PC-3 (cell line): Measurements from ENCODE around the gene SMC1B. TPM values are rescaled to one million over a fixed set of nuclear protein-coding genes. Genes with fewer than 3 reads are reported as not detected.
A peak's percentile ranks its signal among the peaks of the same experiment; 100 is the strongest.

Source experiments
- ATAC-seq: fragments of 200-7000 bp; cut with Tn5 transposase; 2 replicates; pipeline ENCODE4 v1.9.1; 2020; ENCODE audit warnings: mild to moderate bottlenecking, moderate library complexity
- BruUV-seq: library from RNA; stranded (reverse); fragments of 400-500 nt; replicated peaks from 2 replicates; lab custom pipeline; 2021; lab: Mats Ljungman, UMichigan
- CTCF ChIA-PET: fragments of 300-600 bp; sonication (Branson Sonifier 250); formaldehyde crosslinking; loops from one replicate; lab custom pipeline; 2022; ENCODE audit warnings: antibody characterized with exemption; lab: Charles Lee
- POLR2A ChIA-PET: fragments of 300-600 bp; sonication (Branson Sonifier 250); formaldehyde crosslinking; loops from one replicate; lab custom pipeline; 2022; ENCODE audit warnings: antibody characterized with exemption; ENCODE audit not compliant: unreplicated experiment; lab: Charles Lee
- DNase-seq: peaks from one replicate; pipeline ENCODE4 v3.0.0-alpha.2; 2015
- H2AFZ ChIP-seq: fragments of 300-600 bp; sonication (generic); 2 replicates; pipeline ENCODE4 v1.6.0; 2016; ENCODE audit warnings: antibody characterized with exemption, low read length
- H3F3A ChIP-seq: fragments of 300-600 bp; sonication (generic); one replicate; pipeline ENCODE4 v1.6.0; 2017; ENCODE audit warnings: antibody characterized with exemption, low read length, control low read depth, mild to moderate bottlenecking; ENCODE audit not compliant: unreplicated experiment
- H3K27ac ChIP-seq: fragments of 300-600 bp; sonication (generic); 2 replicates; pipeline ENCODE4 v1.5.1; 2016; ENCODE audit warnings: mild to moderate bottlenecking, low read length
- H3K27me3 ChIP-seq: fragments of 300-600 bp; sonication (generic); 2 replicates; pipeline ENCODE4 v1.6.1; 2016; ENCODE audit warnings: low read length, mixed read lengths
- H3K36me3 ChIP-seq: fragments of 300-600 bp; sonication (generic); 2 replicates; pipeline ENCODE4 v1.6.1; 2016; ENCODE audit warnings: low read depth, mixed run types, low read length, mixed read lengths
- H3K4me1 ChIP-seq: fragments of 300-600 bp; sonication (generic); 2 replicates; pipeline ENCODE4 v1.5.1; 2016; ENCODE audit warnings: low read length; ENCODE audit not compliant: insufficient read depth
- H3K4me2 ChIP-seq: fragments of 300-600 bp; sonication (generic); 2 replicates; pipeline ENCODE4 v1.6.0; 2016; ENCODE audit warnings: low read length
- H3K4me3 ChIP-seq: fragments of 300-600 bp; sonication (generic); 2 replicates; pipeline ENCODE4 v1.5.1; 2016; ENCODE audit warnings: mild to moderate bottlenecking, low read length, mixed read lengths
- H3K79me2 ChIP-seq: fragments of 300-600 bp; sonication (generic); 2 replicates; pipeline ENCODE4 v1.6.1; 2017; ENCODE audit warnings: low read length, mixed read lengths
- H3K9ac ChIP-seq: fragments of 300-600 bp; sonication (generic); 2 replicates; pipeline ENCODE4 v1.6.0; 2016; ENCODE audit warnings: mild to moderate bottlenecking, low read length
- H3K9me2 ChIP-seq: fragments of 300-600 bp; sonication (generic); replicated peaks from 2 replicates; pipeline ENCODE4 v1.6.1; 2016; ENCODE audit warnings: mixed run types, low read length, mixed read lengths
- H3K9me3 ChIP-seq: fragments of 300-600 bp; sonication (generic); 2 replicates; pipeline ENCODE4 v1.6.1; 2016; ENCODE audit warnings: low read length, mixed read lengths
- H4K20me1 ChIP-seq: fragments of 300-600 bp; sonication (generic); 2 replicates; pipeline ENCODE4 v1.6.1; 2016; ENCODE audit warnings: low read length, mixed read lengths
- CTCF ChIP-seq: fragments of 300-600 bp; sonication (generic); conservative IDR thresholded peaks from 2 replicates; pipeline ENCODE4 v1.5.1; 2017; ENCODE audit warnings: antibody characterized with exemption, low read depth, mild to moderate bottlenecking, low read length
- EZH2 ChIP-seq: fragments of 300-600 bp; sonication (generic); IDR thresholded peaks from one replicate; pipeline ENCODE4 v1.6.1; 2017; ENCODE audit warnings: antibody characterized with exemption, mild to moderate bottlenecking, low read length; ENCODE audit not compliant: unreplicated experiment
- EZH2phosphoT487 ChIP-seq: fragments of 300-600 bp; sonication (generic); IDR thresholded peaks from 2 replicates; pipeline ENCODE4 v1.6.1; 2018; ENCODE audit warnings: mild to moderate bottlenecking, antibody characterized with exemption, low read length, borderline replicate concordance
- intact Hi-C: fragments of 100-400 bp; cut with micrococcal nuclease; formaldehyde crosslinking; loops from 2 replicates; pipeline ENCODE4 v1.9.0; 2023
- total RNA-seq: library from RNA; depleted of rRNA; stranded (reverse); fragments of >200 nt; gene quantifications from 2 replicates; pipeline ENCODE4 v1.2.3, GENCODE V29; 2014

The SMC1B gene
- total RNA-seq, 1 experiment from 2014 or later: 0.04 TPM

GRCh38 chr22:45318558-45319323, 94.7 kb downstream of the SMC1B start:
- Histone ChIP-seq H3K9ac (no peak overlapping the region), H4K20me1 (peaks cover 11% of the 10 kb centered on the region; the same call in 1 of the 2 replicates), H3K36me3 (peaks cover 6% of the 10 kb centered on the region; the same call in 1 of the 2 replicates), H2AFZ (no peak overlapping the region), H3K4me1 (no peaks in the 10 kb centered on the region; the same call in 1 of the 2 replicates), H3K27ac (no peak overlapping the region), H3K79me2 (peaks cover 74% of the 10 kb centered on the region), H3K4me3 (no peak overlapping the region), H3K4me2 (no peak overlapping the region), H3K9me2 (no peaks in the 10 kb centered on the region), H3K27me3 (no peaks in the 10 kb centered on the region), H3K9me3 (no peaks in the 10 kb centered on the region), H3F3A (no peaks in the 10 kb centered on the region)
- TF ChIP-seq EZH2 (no peak), EZH2phosphoT487 (no peak), CTCF (no peak)
- BruUV-seq: no TSS peak
- ChIA-PET POLR2A (no interaction called here), CTCF (no interaction called here)
- intact Hi-C loops: no loop called here
- ATAC-seq (no peak), DNase-seq (no peak)

GRCh38 chr22:45318168-45318557, 95.2 kb downstream of the SMC1B start:
- Histone ChIP-seq H4K20me1 (peaks cover 11% of the 10 kb centered on the region; the same call in 1 of the 2 replicates), H2AFZ (no peak overlapping the region), H3K27me3 (no peaks in the 10 kb centered on the region), H3K4me1 (no peaks in the 10 kb centered on the region; the same call in 1 of the 2 replicates), H3F3A (no peaks in the 10 kb centered on the region), H3K4me3 (no peak overlapping the region), H3K9ac (no peak overlapping the region), H3K27ac (no peak overlapping the region), H3K36me3 (peaks cover under 1% of the 10 kb centered on the region; the same call in 1 of the 2 replicates), H3K79me2 (peaks cover 78% of the 10 kb centered on the region), H3K4me2 (no peak overlapping the region), H3K9me2 (no peaks in the 10 kb centered on the region), H3K9me3 (no peaks in the 10 kb centered on the region)
- ATAC-seq (no peak), DNase-seq (no peak)
- TF ChIP-seq EZH2phosphoT487: no peak
- no peak for TF ChIP-seq EZH2
- TF ChIP-seq CTCF: no peak
- ChIA-PET POLR2A (no interaction called here), CTCF (no interaction called here)
- no TSS peak for BruUV-seq
- intact Hi-C loops: no loop called here

DNA sequence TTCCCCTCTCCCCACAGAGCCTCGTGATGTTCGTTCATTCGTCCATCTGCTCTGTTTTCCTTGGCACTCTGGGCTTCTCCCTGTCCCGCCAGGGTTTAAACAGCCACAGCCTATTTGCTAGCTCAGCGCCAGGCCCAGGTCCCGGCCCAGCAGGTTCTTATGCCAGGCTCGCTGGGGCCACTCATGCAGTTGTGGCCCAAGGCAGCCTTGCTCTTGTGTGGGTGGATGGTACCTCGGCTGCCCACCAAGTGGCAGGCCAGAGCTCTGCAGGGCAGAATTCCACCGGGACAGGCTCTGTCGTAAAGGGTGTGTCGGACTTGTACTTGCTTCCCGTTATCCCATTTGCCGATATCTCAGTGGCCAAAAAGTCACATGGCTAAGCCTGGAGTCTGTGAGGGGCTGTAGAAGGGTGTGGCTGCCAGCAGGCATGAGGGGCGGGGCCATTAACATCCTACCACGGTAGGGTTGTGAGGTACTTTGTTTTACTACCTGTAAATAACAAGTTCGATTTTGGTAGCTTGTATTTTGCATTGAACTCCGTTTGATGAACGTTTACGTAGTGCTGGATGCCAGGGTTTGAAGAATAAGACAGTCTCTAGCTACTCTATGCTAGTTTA, 95.7 kb downstream of the SMC1B start:
- no peak overlapping the region for H3K4me2 ChIP-seq
- no peaks in the 10 kb centered on the region for H3K27me3 ChIP-seq
- no peaks in the 10 kb centered on the region for H3K9me2 ChIP-seq
- CTCF ChIA-PET: no interaction called here
- H3K4me1 ChIP-seq: no peaks in the 10 kb centered on the region; the same call in 1 of the 2 replicates
- intact Hi-C loops: no loop called here
- H2AFZ ChIP-seq: no peak overlapping the region
- peaks cover 83% of the 10 kb centered on the region for H3K79me2 ChIP-seq
- H3K4me3 ChIP-seq: no peak overlapping the region
- ATAC-seq (peak; percentile 43; the same call in 1 of the 2 replicates), DNase-seq (peak; percentile 9)
- no peaks in the 10 kb centered on the region for H3K9me3 ChIP-seq
- H3K27ac ChIP-seq: no peak overlapping the region
- POLR2A ChIA-PET: no interaction called here
- no TSS peak for BruUV-seq
- no peaks in the 10 kb centered on the region for H3K36me3 ChIP-seq
- no peak overlapping the region for H3K9ac ChIP-seq
- H3F3A ChIP-seq: no peaks in the 10 kb centered on the region
- peaks cover 11% of the 10 kb centered on the region; the same call in 1 of the 2 replicates for H4K20me1 ChIP-seq
- TF ChIP-seq CTCF: peak; percentile 30; the same call in 1 of the 2 replicates
- TF ChIP-seq EZH2phosphoT487: no peak
